ENCODE results near the gene LRP1-AS. TPM values are rescaled to one million over a fixed set of nuclear protein-coding genes. Genes with fewer than 3 reads are reported as not detected.

The LRP1-AS gene
- total RNA-seq, 1 experiment from 2014 or later, result not detected

- DNase-seq (ENCODE audit: low spot score) (no peak), ATAC-seq (peak; percentile 1; the same call in 1 of the 2 replicates)
- ChIA-PET POLR2A (interaction anchor here (0.6 to 3.5 kb wide), 4 partner anchors 18 to 100 kb away, joined by 3 to 15 read pairs (median 8); partner anchors contain the start of genes SHMT2 and STAT6), CTCF (interaction anchor here (0.8 to 5.9 kb wide), 14 partner anchors 11 to 493 kb away, joined by 3 to 112 read pairs (median 6); partner anchors contain the start of gene STAT6)
- TF ChIP-seq HMGA2 (CRISPR knock-in tag; IDR thresholded peaks at IDR 0.05) (no peak), CBFB (CRISPR knock-in tag; IDR thresholded peaks at IDR 0.05; ENCODE audit: low read depth) (no peak), E2F4 (CRISPR knock-in tag; IDR thresholded peaks at IDR 0.05; ENCODE audit: borderline replicate concordance, low read depth) (no peak), ETV6 (CRISPR knock-in tag; IDR thresholded peaks at IDR 0.05) (no peak), MYBL2 (CRISPR knock-in tag; IDR thresholded peaks at IDR 0.05) (no peak), CREM (CRISPR knock-in tag; IDR thresholded peaks at IDR 0.05) (no peak), PRDM15 (CRISPR knock-in tag; IDR thresholded peaks at IDR 0.05) (no peak), STAT6 (CRISPR knock-in tag; conservative IDR thresholded peaks at IDR 0.05; ENCODE audit: low read depth) (no peak), ZNF423 (CRISPR knock-in tag; IDR thresholded peaks at IDR 0.05) (peak; percentile 27; the same call in 1 of the 2 replicates), ZBTB21 (CRISPR knock-in tag; IDR thresholded peaks at IDR 0.05; ENCODE audit: borderline replicate concordance) (no peak), ATF6 (CRISPR knock-in tag; IDR thresholded peaks at IDR 0.05) (no peak), NR2C2 (CRISPR knock-in tag; IDR thresholded peaks at IDR 0.05) (no peak), MAX (CRISPR knock-in tag; IDR thresholded peaks at IDR 0.05) (no peak), GRHL2 (CRISPR knock-in tag; IDR thresholded peaks at IDR 0.05; ENCODE audit: insufficient replicate concordance, severe bottlenecking) (no peak), SP1 (CRISPR knock-in tag; conservative IDR thresholded peaks at IDR 0.05) (0 out of 2 replicates have a peak, but pooled peaks have one; percentile 22), TEAD1 (CRISPR knock-in tag; IDR thresholded peaks at IDR 0.05) (0 out of 2 replicates have a peak, but pooled peaks have one; percentile 16), MLX (CRISPR knock-in tag; IDR thresholded peaks at IDR 0.05) (no peak)
- Mint-ChIP-seq H3K27ac (peak overlapping the region; percentile 60), H3K4me3 (peak overlapping the region; percentile 85), H3K36me3 (no peaks in the 10 kb centered on the region), H3K27me3 (ENCODE audit: low read depth) (peaks cover 3% of the 10 kb centered on the region), H3K4me1 (peaks cover 63% of the 10 kb centered on the region), H3K9me3 (no peaks in the 10 kb centered on the region)
Observed at GRCh38 chr12:57129321-57129842, 18.0 kb downstream of the LRP1-AS start.

Measured in WTC11 (cell line).